LNCaP clone FGC (cell line): ENCODE data around the gene PLCE1.

ENCODE experiments used
- DNase-seq: peaks from one replicate; pipeline ENCODE4 v3.0.0-alpha.2; 2011; ENCODE audit warnings: low read depth
- H3K4me3 ChIP-seq: 2 replicates; pipeline ENCODE4 v1.5.1; 2011; ENCODE audit warnings: mild to moderate bottlenecking, low read depth, low read length, control low read depth
- CTCF ChIP-seq: IDR thresholded peaks from 2 replicates; pipeline ENCODE4 v1.5.1; 2012; ENCODE audit warnings: mild to moderate bottlenecking; ENCODE audit not compliant: control insufficient read depth, insufficient read depth; ENCODE audit errors: extremely low read depth

The PLCE1 gene

GRCh38 chr10:94013331-94013760 is 19.6 kb downstream of the PLCE1 start:
- no peak for TF ChIP-seq CTCF
- DNase-seq, result no peak
- no peak overlapping the region for H3K4me3 ChIP-seq

- no peak for TF ChIP-seq CTCF
Measured at GRCh38 chr10:94014304-94014703, 20.6 kb downstream of the PLCE1 start.

GRCh38 chr10:94016727-94017714 is 23.3 kb downstream of the PLCE1 start:
- TF ChIP-seq CTCF, result no peak
- DNase-seq, result no peak
- no peak overlapping the region for H3K4me3 ChIP-seq

More at GRCh38 chr10:94014304-94014703, 20.6 kb downstream of the PLCE1 start:
- no peak overlapping the region for H3K4me3 ChIP-seq
- DNase-seq, result no peak

- no peak for DNase-seq
- no peak overlapping the region for H3K4me3 ChIP-seq
- TF ChIP-seq CTCF, result no peak
Measured at GRCh38 chr10:94018107-94018506, 24.4 kb downstream of the PLCE1 start.

GRCh38 chr10:94023906-94024305 is 30.2 kb downstream of the PLCE1 start:
- DNase-seq, result no peak
- TF ChIP-seq CTCF, result no peak

GRCh38 chr10:94024407-94024806 is 30.7 kb downstream of the PLCE1 start:
- no peak for DNase-seq
- H3K4me3 ChIP-seq, result no peak overlapping the region
- TF ChIP-seq CTCF, result no peak

More at GRCh38 chr10:94023906-94024305, 30.2 kb downstream of the PLCE1 start:
- H3K4me3 ChIP-seq, result no peak overlapping the region

GRCh38 chr10:94025806-94026205 is 32.1 kb downstream of the PLCE1 start:
- no peak for DNase-seq
- no peak for TF ChIP-seq CTCF
- H3K4me3 ChIP-seq, result no peak overlapping the region
